ENCODE results near the gene PPP4C. TPM values are rescaled to one million over a fixed set of nuclear protein-coding genes. Genes with fewer than 3 reads are reported as not detected.

The PPP4C gene
- total RNA-seq, 2 experiments from 2014 or later = 83.9 to 87.3 TPM

- Histone ChIP-seq H3K9me3 (ENCODE audit: control insufficient read depth in 1 of 2, insufficient read depth in 1 of 2, low read length in 2 of 2) (peaks cover 0 to 18% of the 10 kb centered on the region in 2 experiments), H3K27ac (ENCODE audit: low read depth in 1 of 2, low read length in 2 of 2) (no peak overlapping the region), H3K4me1 (ENCODE audit: insufficient read depth, low read length) (peaks cover 11% of the 10 kb centered on the region), H3K36me3 (ENCODE audit: insufficient read depth, low read length) (no peaks in the 10 kb centered on the region), H3K27me3 (ENCODE audit: control insufficient read depth in 1 of 2, insufficient read depth in 2 of 2, low read length in 2 of 2) (no peaks in the 10 kb centered on the region), H3K4me3 (ENCODE audit: low read length) (no peak overlapping the region)
- no peak for DNase-seq
- intact Hi-C loops (cut with DNase I, micrococcal nuclease) = no loop called here
- ATAC-seq (ENCODE audit: poor library complexity) = no peak
- Mint-ChIP-seq H3K4me3 (no peak overlapping the region), H3K27ac (no peak overlapping the region), H3K36me3 (ENCODE audit: low read depth) (no peaks in the 10 kb centered on the region), H3K4me1 (ENCODE audit: low read depth) (peaks cover 4% of the 10 kb centered on the region), H3K27me3 (no peaks in the 10 kb centered on the region), H3K9me3 (no peaks in the 10 kb centered on the region)
- CTCF ChIA-PET = no interaction called here
- POLR2A ChIA-PET = interaction anchor here (1.3 kb wide), 1 partner anchor 51 kb away, joined by 3 read pairs; the partner anchor contains the start of gene CORO1A
- TF ChIP-seq CTCF (IDR thresholded peaks at IDR 0.05) = no peak
Measured at GRCh38 chr16:30132591-30132990, 56.8 kb downstream of the PPP4C start.

Other genes with a start within 250 kb of the PPP4C start
- 10 to 100 TPM; 25.7 to 27.0 TPM for gene CDIPT, start 212.8 kb upstream of the PPP4C start, total RNA-seq
- gene SEZ6L2, start 176.4 kb upstream of the PPP4C start, total RNA-seq = not detected
- gene ASPHD1, start 175.5 kb upstream of the PPP4C start, total RNA-seq = not detected
- 10 to 100 TPM; 40.0 to 43.8 TPM for gene KCTD13, start 149.8 kb upstream of the PPP4C start, total RNA-seq
- 10 to 100 TPM; 56.9 to 63.3 TPM for gene TMEM219, start 113.9 kb upstream of the PPP4C start, total RNA-seq
- gene TAOK2, start 102.1 kb upstream of the PPP4C start, total RNA-seq = 10 to 100 TPM; 13.1 to 14.1 TPM
- gene HIRIP3, start 80.4 kb upstream of the PPP4C start, total RNA-seq = 10 to 100 TPM in 1 of 2 experiments, 1 to 10 TPM in 1; 8.5 to 11.8 TPM
- 10 to 100 TPM; 54.6 to 57.6 TPM for gene INO80E, start 79.8 kb upstream of the PPP4C start, total RNA-seq
- under 1 TPM; 0.14 TPM for gene DOC2A, start 65.0 kb upstream of the PPP4C start, total RNA-seq
- not detected for gene C16orf92, start 52.8 kb upstream of the PPP4C start, total RNA-seq
- gene TLCD3B, start 44.7 kb upstream of the PPP4C start, total RNA-seq = not detected
- 100 to 1,000 TPM; 390 to 396 TPM for gene ALDOA, start 10.2 kb upstream of the PPP4C start, total RNA-seq
- under 1 TPM; 0.42 to 0.47 TPM for gene TBX6, start 15.9 kb downstream of the PPP4C start, total RNA-seq
- gene YPEL3, start 20.2 kb downstream of the PPP4C start, total RNA-seq = 100 to 1,000 TPM; 154 to 166 TPM
- 1 to 10 TPM; 5.2 to 6.4 TPM for gene GDPD3, start 37.5 kb downstream of the PPP4C start, total RNA-seq
- 10 to 100 TPM; 49.0 to 51.5 TPM for gene MAPK3, start 47.2 kb downstream of the PPP4C start, total RNA-seq
- gene CORO1A, start 107.6 kb downstream of the PPP4C start, total RNA-seq = 100 to 1,000 TPM; 411 to 416 TPM
- 10 to 100 TPM; 41.3 to 46.3 TPM for gene BOLA2B, start 117.7 kb downstream of the PPP4C start, total RNA-seq
- 10 to 100 TPM; 18.4 to 28.0 TPM for gene SLX1A, start 117.9 kb downstream of the PPP4C start, total RNA-seq
- gene SULT1A3, start 123.3 kb downstream of the PPP4C start, total RNA-seq = 10 to 100 TPM; 15.0 to 16.1 TPM
- gene NPIPB13, start 172.5 kb downstream of the PPP4C start, total RNA-seq = 10 to 100 TPM; 10.8 to 12.2 TPM

All from CD4-positive, alpha-beta T cell (primary cell).